Iris pigment epithelial cell (primary cell): ENCODE measurements around the gene GPC1.
A peak's percentile ranks its signal among the peaks of the same experiment; 100 is the strongest.

ENCODE experiments used
- DNase-seq: peaks from one replicate; pipeline ENCODE4 v3.0.0-alpha.2; 2011; ENCODE audit warnings: low read depth

GPC1 gene

GRCh38 chr2:240442891-240443715, 7.6 kb downstream of the GPC1 start:
- no peak for DNase-seq

- peak; percentile 32 for DNase-seq
Observed at GRCh38 chr2:240443891-240444301, 8.4 kb downstream of the GPC1 start.

- DNase-seq, result no peak
Observed at GRCh38 chr2:240444464-240444863, 9.0 kb downstream of the GPC1 start.

- no peak for DNase-seq
Observed at GRCh38 chr2:240445961-240446663, 10.6 kb downstream of the GPC1 start.

GRCh38 chr2:240446664-240447175, 11.3 kb downstream of the GPC1 start:
- no peak for DNase-seq

GRCh38 chr2:240447331-240447730, 11.9 kb downstream of the GPC1 start:
- DNase-seq, result no peak

- DNase-seq, result no peak
Observed at GRCh38 chr2:240447934-240448333, 12.5 kb downstream of the GPC1 start.

- no peak for DNase-seq
Observed at GRCh38 chr2:240448387-240449274, 13.2 kb downstream of the GPC1 start.

GRCh38 chr2:240449764-240450531, 14.5 kb downstream of the GPC1 start:
- DNase-seq, result no peak

GRCh38 chr2:240450532-240451107, 15.2 kb downstream of the GPC1 start:
- DNase-seq, result no peak

- no peak for DNase-seq
Observed at GRCh38 chr2:240451108-240451611, 15.7 kb downstream of the GPC1 start.

GRCh38 chr2:240451791-240452461, 16.5 kb downstream of the GPC1 start:
- DNase-seq, result no peak

GRCh38 chr2:240452462-240453256, 17.2 kb downstream of the GPC1 start:
- peak; percentile 34 for DNase-seq

- no peak for DNase-seq
Observed at GRCh38 chr2:240453461-240454105, 18.1 kb downstream of the GPC1 start.

- no peak for DNase-seq
Observed at GRCh38 chr2:240454106-240454901, 18.8 kb downstream of the GPC1 start.

- no peak for DNase-seq
Observed at GRCh38 chr2:240455272-240455646, 19.8 kb downstream of the GPC1 start.

GRCh38 chr2:240455647-240456446, 20.4 kb downstream of the GPC1 start:
- no peak for DNase-seq
